LNCAP (cell line): ENCODE data around the gene GALNS.

ENCODE experiments used
- TF ChIP-seq, protein P1 (sequence below): fragments of 450-650 bp; IDR thresholded peaks from 2 replicates; pipeline ENCODE4 v1.5.1; 2017; ENCODE audit warnings: mild to moderate bottlenecking

Gene GALNS

DNA sequence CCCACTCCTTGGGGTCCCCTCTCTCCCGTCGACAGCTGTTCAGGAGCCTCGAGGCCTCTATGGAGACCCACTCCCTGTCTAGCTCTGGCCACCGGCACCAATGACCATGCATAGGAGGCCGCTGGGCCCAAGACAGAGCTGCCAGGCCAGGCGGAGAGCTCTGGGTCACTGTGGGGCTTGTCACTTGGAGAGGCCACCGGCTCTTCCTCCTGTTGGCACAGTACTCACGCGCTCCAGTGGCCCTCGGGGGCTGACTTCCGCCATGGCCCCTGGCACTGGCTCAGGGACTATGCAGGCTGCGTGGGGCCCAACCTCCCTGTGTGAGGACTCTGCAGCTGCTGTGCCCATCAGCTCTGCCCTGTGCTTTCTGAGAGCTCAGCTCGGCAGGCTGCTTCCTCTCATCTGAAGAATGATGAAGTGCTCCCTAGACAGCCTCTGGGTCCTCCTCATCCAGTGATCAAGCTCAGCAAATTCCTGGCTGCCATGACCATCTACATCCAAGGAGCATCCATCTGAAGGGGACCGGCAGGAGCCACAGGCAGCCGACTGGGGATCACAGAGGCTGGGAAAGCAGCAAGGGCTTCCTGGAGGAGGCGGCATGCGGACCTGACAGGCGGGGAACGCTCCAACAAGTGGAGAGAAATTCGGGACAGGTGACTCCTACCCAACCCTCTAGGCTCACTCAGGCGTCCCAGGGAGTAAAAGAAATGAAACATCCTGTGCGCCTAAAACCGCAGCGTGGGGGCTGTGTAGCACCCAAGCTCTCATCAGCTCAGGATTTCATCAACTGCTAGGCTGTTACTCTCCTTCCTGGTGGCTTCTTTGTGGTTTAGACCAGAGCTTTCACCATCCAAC, 16.8 kb downstream of the GALNS start:
- TF ChIP-seq, protein P1, sequence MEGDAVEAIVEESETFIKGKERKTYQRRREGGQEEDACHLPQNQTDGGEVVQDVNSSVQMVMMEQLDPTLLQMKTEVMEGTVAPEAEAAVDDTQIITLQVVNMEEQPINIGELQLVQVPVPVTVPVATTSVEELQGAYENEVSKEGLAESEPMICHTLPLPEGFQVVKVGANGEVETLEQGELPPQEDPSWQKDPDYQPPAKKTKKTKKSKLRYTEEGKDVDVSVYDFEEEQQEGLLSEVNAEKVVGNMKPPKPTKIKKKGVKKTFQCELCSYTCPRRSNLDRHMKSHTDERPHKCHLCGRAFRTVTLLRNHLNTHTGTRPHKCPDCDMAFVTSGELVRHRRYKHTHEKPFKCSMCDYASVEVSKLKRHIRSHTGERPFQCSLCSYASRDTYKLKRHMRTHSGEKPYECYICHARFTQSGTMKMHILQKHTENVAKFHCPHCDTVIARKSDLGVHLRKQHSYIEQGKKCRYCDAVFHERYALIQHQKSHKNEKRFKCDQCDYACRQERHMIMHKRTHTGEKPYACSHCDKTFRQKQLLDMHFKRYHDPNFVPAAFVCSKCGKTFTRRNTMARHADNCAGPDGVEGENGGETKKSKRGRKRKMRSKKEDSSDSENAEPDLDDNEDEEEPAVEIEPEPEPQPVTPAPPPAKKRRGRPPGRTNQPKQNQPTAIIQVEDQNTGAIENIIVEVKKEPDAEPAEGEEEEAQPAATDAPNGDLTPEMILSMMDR: no peak

DNA sequence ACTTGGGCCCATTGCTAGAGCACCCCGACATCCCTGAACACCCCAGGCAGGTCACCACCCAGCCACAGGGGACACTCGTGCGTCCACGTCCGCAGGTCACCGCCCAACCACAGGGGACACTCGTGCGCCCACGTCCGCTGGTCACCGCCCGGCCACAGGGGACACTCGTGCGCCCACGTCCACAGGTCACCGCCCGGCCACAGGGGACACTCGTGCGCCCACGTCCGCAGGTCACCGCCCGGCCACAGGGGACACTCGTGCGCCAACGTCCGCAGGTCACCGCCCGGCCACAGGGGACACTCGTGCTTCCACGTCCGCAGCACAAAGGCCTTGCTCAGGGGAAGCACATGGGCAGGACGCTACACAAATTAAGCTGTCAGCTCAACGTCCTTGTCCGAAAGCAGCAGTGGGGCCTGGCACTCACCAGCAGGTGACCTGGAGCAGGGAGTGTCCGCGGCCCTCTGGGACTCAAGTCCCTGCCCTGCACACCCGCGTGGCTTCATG, 17.7 kb downstream of the GALNS start:
- TF ChIP-seq, protein P1: no peak; the same call in 1 of the 2 replicates

DNA sequence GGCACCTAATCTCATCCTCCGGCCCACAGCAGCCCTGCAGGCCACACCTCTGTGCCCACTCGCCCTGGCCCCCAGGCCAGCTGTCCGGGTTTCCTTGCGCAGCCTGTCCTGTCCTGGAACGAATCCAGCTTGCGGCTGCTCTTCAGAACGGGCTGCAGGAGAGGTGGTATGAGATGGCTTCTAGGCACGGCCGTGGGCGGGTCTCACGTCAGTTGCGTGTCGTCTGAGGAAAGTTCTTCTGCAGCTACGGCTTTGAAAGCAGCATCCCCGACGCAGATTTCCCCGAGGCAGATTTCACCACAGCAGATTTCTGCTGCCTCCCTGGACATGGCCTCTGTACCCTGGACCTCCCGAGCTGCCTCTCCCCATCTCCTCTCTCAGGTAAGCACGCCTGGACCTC, 18.2 kb downstream of the GALNS start:
- TF ChIP-seq, protein P1: no peak

DNA sequence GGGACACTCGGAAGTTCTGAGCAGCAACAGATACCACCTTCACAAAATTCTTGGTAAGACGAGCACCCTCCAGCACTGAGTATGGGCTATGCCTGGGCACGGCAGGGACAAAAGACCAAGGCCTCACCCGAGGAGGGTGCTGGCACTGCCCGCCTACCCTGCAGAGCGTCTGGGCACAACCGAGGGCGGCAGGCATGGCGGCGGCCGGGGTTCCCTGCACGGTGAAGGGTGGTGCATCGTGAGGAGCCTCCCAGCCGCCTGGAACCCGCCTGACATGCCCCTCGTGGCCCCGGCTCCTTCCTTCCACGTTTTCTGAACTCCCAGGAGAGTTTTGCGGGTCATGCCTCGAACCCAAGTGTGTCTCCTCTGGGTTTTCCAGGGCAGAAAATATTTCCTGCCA, 18.9 kb downstream of the GALNS start:
- TF ChIP-seq, protein P1: no peak

DNA sequence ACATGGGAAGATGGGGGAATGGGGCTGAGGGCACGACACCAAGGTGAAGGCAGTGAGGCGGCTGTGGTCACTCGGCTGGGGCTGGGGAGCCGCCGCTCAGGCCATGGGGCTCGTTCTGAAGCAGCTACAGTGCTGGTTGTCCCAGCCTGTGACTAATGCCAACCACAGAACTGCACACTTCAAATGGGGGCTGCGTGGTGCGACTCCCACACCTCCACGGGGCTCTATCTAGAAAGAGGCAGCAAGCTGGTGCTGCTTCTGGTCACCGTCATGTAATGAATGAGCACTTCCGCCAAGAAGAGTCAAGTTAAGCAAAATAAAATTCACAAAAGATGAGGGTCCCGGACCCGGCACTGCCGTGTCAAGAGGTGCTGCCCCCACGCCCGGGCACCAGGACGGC, 20.0 kb downstream of the GALNS start:
- TF ChIP-seq, protein P1: no peak

DNA sequence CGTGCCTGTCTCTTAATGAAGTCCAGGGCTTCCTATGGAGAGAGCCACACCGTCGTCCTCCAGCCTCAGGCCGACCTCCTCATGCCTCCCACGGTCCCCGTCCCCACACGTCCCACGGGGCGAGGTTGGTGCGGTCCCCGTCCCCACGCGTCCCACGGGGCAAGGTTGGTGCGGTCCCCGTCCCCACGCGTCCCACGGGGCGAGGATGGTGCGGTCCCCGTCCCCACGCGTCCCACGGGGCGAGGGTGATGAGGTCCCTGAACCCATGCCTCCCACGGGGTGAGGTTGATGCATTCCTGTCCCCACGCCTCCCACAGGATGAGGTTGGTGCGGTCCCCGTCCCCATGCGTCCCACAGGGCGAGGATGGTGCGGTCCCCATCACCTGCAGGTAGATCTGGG, 20.9 kb downstream of the GALNS start:
- TF ChIP-seq, protein P1: no peak

DNA sequence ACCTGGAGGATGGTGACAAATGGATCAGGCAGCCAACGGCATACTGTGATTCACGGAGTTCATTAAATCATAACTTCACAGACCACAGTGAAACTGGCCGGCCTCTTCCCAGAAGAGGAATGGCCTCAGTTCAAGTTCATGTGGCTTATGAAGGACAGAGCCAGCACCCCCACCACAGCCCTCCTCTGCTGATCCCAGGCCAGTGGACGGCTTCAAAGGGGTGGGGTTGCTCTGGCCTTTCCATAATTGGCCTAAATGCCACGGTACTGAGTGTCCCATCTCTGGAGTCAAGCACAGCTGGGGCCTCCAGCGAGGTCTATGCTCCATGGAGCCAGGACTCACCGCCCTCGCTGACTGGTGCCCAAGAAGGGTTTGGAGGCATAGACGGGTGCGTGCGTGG, 21.4 kb downstream of the GALNS start:
- TF ChIP-seq, protein P1: no peak
